ENCODE data around the gene FRMD4A.
A peak's percentile ranks its signal among the peaks of the same experiment; 100 is the strongest.
"Not testable (repeated sequence)": the region's sequence is repeated elsewhere in the genome, so short reads cannot be mapped to it uniquely, and the experiment has no call there.

The FRMD4A gene

GRCh38 chr10:14135196-14135595 is 195.5 kb downstream of the FRMD4A start:
- not testable (repeated sequence) for DNase-seq

GRCh38 chr10:14134275-14134674 is 196.4 kb downstream of the FRMD4A start:
- DNase-seq = no peak

DNA sequence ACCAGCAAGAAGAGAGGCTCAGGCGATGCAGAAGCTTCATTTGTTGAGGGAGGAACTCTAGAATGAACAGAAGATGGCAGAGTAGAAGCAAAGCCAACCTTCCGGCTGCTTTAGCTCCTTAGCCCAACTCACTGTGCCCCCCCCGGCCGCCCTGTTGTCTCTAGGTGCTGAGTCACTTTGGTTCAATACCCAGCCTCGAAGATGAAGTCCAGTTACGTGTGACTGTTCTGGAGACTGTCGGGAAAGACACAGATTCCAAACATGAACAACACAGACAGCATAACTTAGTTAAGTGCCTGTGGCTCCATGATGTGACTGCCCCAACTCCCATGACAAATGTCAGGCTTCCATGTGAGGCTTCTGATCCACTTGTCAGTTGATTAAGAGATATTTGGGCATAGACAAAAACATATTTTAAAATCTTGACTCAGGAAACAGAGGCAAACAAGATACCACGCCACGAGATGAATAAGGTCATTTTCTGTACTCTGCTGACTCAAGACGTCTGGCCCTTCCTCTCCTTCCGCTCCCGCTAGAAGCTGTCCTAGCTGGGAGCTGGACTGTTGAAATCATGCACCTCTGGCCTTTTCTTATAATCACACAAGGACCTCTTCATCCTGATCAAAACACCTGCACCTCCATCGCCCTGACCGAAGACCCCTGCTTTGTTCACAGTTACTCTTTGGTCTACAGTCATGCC is 199.3 kb downstream of the FRMD4A start:
- DNase-seq = no peak

DNA sequence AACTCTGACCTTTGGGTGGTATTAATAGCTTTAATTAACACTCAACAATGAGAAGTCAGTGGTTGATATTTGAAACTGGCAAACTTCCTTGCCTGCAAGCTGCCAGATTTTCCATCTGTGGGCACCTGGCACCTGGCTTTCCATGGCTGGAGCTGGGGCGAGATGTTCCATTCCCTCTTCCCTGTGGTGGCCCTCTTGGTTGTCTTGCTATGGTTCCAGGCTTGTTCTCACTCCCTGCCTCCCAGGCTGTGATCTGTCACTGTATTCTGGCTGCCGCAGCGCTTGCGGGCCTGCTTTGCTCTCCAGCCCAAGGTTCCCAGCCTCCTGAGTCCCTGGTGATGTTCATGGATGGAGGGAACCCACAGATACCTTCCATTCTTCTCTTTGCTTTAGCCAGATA is 201.0 kb downstream of the FRMD4A start:
- DNase-seq = no peak

DNA sequence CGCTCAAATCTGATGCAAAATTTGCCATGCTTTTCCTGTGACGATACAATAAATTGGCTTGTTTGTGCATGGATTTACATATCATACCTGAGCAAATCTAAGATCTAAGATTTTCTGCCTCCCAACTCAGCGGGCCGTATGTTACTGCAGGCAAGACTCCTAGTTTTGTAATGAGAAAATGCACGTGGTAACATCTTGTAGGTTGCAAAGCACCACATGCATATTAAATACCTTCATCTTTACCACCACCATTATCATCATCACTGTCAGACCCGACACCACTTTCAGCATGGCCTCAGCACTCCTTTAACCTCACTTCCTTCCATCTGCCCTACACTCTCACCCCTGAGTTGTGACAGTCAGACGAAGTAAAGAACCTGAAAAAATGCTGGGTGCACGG is 202.2 kb downstream of the FRMD4A start:
- DNase-seq = no peak

DNA sequence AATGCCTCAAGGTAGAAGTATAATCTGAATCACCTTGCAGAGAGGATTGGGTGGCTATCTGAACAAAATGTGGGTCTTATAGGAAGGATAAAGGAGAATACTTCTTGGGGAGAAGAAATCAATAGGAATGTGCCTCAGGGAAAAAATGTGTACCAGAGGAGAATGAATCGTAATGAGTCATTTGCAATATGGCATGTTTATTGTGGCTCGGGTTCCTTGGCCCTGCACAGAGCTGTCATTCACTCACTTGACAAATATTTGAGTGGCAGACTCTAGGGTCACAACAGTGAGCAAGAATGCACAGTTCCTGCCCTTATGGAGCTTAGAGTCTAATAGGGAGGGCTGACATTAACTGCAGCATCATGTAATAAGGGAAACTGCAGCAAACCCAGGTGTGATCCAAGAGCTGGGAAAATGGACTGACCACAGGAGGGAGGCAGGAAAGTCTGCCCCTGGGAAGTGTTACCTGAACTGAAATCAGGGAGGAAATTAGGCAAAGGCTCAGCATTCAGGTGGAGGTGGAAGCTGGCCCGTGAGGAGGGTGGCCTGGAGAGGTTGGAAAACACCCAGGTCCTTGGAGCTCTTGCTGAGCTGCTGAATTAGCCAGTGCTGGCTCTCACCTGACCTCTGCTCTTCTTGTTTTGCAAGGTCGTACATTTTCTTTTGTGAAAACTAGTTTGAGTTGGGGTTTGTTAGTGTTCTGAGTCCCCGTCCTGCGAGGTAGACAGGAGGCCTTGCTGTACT is 203.9 kb downstream of the FRMD4A start:
- DNase-seq = no peak

GRCh38 chr10:14125564-14125963 is 205.2 kb downstream of the FRMD4A start:
- DNase-seq = no peak

GRCh38 chr10:14124941-14125340 is 205.8 kb downstream of the FRMD4A start:
- no peak for DNase-seq

- DNase-seq = no peak
Measured at GRCh38 chr10:14123139-14123538, 207.6 kb downstream of the FRMD4A start.

DNA sequence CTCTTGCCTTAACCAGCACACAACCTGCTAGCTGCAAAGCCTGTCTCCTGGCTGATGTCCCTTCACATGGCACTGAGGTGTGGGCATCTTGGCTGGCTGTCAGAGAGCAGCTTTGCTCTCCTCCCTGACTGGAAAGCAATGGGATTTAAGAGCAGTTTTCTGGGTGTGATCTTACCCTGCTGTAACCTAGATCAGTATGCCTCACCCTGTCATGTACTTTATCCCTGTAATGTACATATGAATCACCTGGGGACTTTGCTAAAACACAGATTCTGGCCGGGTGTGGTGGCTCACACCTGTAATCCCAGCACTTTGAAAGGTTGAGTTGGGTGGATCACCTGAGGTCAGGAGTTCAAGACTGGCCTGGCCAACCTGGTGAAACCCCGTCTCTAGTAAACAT is 209.9 kb downstream of the FRMD4A start:
- DNase-seq = no peak

DNA sequence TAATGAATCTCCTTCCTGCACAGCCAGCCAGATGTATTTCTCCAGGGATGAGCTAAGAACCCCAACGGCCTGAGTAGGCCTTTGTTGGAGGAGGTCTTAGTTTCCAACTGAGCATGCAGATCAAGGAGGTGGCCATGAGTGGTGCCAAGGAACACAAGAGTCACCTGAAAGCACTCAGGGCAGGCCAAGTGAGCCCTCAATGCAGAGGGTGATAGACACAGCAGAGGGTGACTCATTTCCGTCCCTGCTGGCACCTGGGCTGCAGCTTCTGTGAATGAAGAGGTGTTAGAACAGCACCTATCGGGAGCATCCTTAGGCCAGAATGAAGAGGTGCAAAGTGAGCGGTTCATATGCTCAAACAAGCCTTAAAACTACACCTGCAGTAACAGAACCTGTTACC is 211.8 kb downstream of the FRMD4A start:
- DNase-seq = no peak

- DNase-seq = no peak
Measured at GRCh38 chr10:14116837-14117236, 213.9 kb downstream of the FRMD4A start.

GRCh38 chr10:14116021-14116420 is 214.7 kb downstream of the FRMD4A start:
- DNase-seq = no peak

DNA sequence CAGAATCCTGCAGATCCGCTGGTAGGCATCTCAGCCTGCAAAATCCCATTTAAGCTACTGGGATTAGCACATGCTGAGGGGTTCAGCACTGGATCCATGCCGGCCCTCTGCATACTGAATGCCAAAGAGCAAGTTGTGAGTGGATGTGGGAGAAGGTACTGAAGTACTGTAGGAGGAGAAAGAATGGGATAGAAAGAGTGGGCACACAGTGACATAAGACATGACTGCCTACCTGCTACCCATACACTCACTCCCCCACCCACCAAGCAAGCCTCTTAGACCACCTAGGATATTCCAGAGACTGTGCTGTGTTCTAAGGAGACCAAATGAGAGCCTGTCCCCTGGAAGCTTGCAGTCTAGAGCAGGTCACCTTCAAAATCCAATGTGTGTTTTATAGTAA is 215.9 kb downstream of the FRMD4A start:
- DNase-seq = no peak

- DNase-seq = no peak
Measured at GRCh38 chr10:14112056-14112455, 218.7 kb downstream of the FRMD4A start.

- DNase-seq = no peak
Measured at GRCh38 chr10:14111208-14111607, 219.5 kb downstream of the FRMD4A start.

GRCh38 chr10:14106828-14107227 is 223.9 kb downstream of the FRMD4A start:
- DNase-seq = no peak

- DNase-seq = no peak
Measured at GRCh38 chr10:14102056-14102455, 228.7 kb downstream of the FRMD4A start.

GRCh38 chr10:14099885-14100284 is 230.8 kb downstream of the FRMD4A start:
- no peak for DNase-seq

DNA sequence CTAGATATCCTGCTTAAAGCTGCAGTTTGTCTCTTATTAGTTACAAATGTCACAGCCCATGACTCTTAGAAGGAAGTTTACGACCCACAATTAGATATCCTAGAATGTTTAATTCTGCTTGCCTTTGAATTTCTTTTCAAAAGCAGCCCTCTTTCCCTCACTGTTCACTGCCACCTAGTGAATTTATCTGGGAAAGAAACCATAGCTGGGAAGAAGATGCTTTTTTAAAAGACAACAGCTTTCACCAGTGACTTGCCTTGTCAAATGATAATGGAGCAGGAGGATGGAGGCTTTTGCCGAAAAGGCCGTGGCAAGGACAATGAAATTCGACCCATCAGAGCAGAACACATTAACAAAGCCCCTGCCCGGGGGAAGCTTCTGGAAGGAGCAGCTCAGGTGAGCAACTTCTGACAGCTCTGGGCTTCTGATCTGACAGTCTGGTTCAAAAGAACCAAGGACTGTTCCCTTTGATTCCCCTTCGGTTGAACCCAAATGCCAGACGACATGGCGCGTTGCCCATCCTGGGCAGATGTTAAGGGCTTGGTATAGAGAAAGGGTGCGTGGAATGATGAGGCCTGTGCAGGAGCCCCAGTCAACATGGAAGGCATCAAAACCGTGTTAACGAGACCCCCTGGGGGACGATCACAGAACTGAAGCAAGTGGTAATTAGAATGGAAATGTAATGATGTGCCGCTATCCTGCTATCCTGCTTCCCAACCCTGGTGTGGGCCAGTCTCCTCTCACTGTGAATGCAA is 236.8 kb downstream of the FRMD4A start:
- peak; percentile 3 for DNase-seq

DNA sequence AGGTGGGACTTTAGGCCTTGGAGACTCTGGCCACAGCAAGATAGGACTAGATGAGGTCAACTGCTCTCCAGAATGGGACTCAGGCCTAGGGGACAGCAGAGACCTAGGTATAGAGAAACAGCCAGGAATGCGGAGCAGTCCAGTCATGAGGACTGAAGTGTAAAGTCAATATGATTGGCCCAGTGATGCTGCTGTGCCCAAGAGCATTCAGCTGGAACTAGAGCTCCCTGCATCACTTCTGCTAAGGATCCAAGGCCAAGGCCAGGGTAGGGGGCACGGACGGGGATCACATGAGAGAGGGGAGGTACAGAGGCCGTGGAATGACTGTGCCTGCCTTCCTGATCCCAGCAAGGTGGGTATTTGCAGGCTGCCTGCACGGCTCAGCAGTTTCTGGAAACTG is 237.9 kb downstream of the FRMD4A start:
- DNase-seq = no peak

GRCh38 chr10:14089556-14090292 is 241.0 kb downstream of the FRMD4A start:
- DNase-seq = no peak

DNA sequence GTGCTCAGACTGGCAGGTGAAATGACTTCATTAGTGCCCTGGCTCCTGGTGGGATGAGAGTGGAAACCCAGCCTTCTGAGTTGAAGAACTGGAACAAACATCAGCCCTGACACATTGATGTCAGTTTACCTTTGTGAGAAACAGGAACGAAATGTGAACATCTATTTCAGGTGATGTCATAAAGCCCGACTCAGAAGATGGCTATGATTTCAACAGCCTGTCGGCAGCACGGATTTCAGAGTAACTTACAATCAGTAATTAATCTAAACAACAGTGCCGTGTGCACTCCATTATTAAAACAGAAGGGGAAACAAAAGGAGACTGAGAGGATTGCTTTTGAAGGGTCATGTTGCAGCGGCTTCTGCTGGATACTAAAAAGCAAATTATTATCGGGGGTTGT is 243.2 kb downstream of the FRMD4A start:
- DNase-seq = no peak

Measured in NCI-H1436 treated with DMSO at 0.1 percent for 48 hours (cell line).